Upper lobe of left lung (tissue), 6 donors: ENCODE measurements around the gene ODF4. TPM values are rescaled to one million over a fixed set of nuclear protein-coding genes. Genes with fewer than 3 reads are reported as not detected.
"Not testable (repeated sequence)": the region's sequence is repeated elsewhere in the genome, so short reads cannot be mapped to it uniquely, and the experiment has no call there.

Experiments used
- ATAC-seq, 2 donors: fragments of 200-7000 bp; cut with Tn5 transposase; one replicate each; pipeline ENCODE4 v1.9.1; 2022; ENCODE audit warnings: mild to moderate bottlenecking in 2 of 2, moderate library complexity in 2 of 2; ENCODE audit not compliant: low FRiP score in 2 of 2
- DNase-seq, 2 donors: peaks; one replicate each; pipeline ENCODE4 v3.0.0-alpha.2; 2019 to 2020
- H3K27ac ChIP-seq, 4 donors: fragments of 200-600 bp; sonication (generic); one replicate each; pipeline ENCODE4 v1.5.1; 2016 to 2019
- H3K27me3 ChIP-seq, 4 donors: fragments of 200-600 bp; sonication (generic); one replicate each; pipeline ENCODE4 v1.5.1; 2017 to 2019
- H3K36me3 ChIP-seq, 4 donors: fragments of 200-600 bp; sonication (generic); one replicate each; pipeline ENCODE4 v1.5.1; 2016 to 2019
- H3K4me1 ChIP-seq, 4 donors: fragments of 200-600 bp; sonication (generic); one replicate each; pipeline ENCODE4 v1.5.1; 2018 to 2019
- H3K4me3 ChIP-seq, 4 donors: fragments of 200-600 bp; sonication (generic); one replicate each; pipeline ENCODE4 v1.5.1; 2017 to 2019; ENCODE audit warnings: mild to moderate bottlenecking in 2 of 4, moderate library complexity in 1 of 4
- H3K9me3 ChIP-seq, 4 donors: fragments of 200-600 bp; sonication (generic); one replicate each; pipeline ENCODE4 v1.5.1; 2018 to 2019
- EP300 ChIP-seq, 4 donors: sonication (generic); formaldehyde crosslinking; IDR thresholded peaks; one replicate each; pipeline ENCODE4 v1.5.1; 2017; ENCODE audit warnings: antibody characterized with exemption in 4 of 4, control low read depth in 2 of 4
- POLR2A ChIP-seq, 4 donors: fragments of 450-650 bp; IDR thresholded peaks; one replicate each; pipeline ENCODE4 v1.5.1; 2016 to 2017; ENCODE audit warnings: antibody characterized with exemption in 4 of 4, mild to moderate bottlenecking in 2 of 4
- POLR2AphosphoS5 ChIP-seq, 2 donors: sonication (generic); formaldehyde crosslinking; IDR thresholded peaks; one replicate each; pipeline ENCODE4 v1.5.1; 2017; ENCODE audit warnings: antibody characterized with exemption in 2 of 2
- WGBS, 2 donors: methylation state at CpG; one replicate each; pipeline ENCODE4 v1.1.5; 2017 to 2018; 5-methylcytosine and 5-hydroxymethylcytosine counted together
- total RNA-seq, 6 donors: library from RNA; depleted of rRNA in 4 of 6; stranded (reverse); fragments of >200 nt in 4 of 6; gene quantifications; one replicate each; pipeline versions ENCODE4 v1.1.0 to v1.2.1, GENCODE V29; 2016 to 2021
- TF ChIP-seq, protein P1 (sequence below), 6 experiments: fragments of 450-650 bp in 4 of 6; fragments of 200-600 bp in 2 of 6; sonication (generic) in 2 of 6; IDR thresholded peaks; one replicate each; pipeline ENCODE4 v1.5.1; 2016 to 2019; ENCODE audit warnings: antibody characterized with exemption in 6 of 6
- donor health status: DM: no; HTN: no; CAD: no; lungs with moderate emphysema.
- donor health status: DM: no; HTN: yes; CAD: no; lungs with severe emphysema.

Gene ODF4
- total RNA-seq, 6 donors from 2014 or later = not detected

DNA sequence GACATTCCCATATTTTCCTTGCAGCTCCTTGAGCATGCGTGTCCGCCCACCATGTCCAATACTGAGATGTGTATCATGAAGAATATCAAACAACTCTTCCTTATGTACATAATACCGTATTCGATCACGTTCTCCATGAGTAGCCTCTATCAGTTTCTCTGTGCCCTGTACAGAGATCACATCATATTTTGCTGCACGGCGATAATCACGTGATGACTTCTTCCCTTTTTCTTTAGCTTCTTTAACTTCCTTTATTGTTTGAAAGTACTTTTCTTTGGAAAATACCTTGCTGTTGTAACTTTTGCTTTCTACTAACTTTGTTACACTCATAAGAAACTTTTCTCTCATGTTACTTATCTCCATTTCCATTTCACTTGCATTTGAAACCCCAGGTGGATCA, 30.3 kb downstream of the ODF4 start:
- H3K36me3 ChIP-seq = peaks cover 4 to 28% (median 8%) of the 10 kb centered on the region in 4 donors
- DNase-seq (no peak), ATAC-seq (no peak)
- 79 to 83% methylated on average over 8 of the region's 8 CpGs for WGBS, 2 donors
- no peak overlapping the region for H3K4me3 ChIP-seq
- TF ChIP-seq POLR2A (IDR thresholded peaks at IDR 0.05) (no peak), POLR2AphosphoS5 (IDR thresholded peaks at IDR 0.05) (no peak), EP300 (IDR thresholded peaks at IDR 0.05) (no peak)
- TF ChIP-seq, protein P1, sequence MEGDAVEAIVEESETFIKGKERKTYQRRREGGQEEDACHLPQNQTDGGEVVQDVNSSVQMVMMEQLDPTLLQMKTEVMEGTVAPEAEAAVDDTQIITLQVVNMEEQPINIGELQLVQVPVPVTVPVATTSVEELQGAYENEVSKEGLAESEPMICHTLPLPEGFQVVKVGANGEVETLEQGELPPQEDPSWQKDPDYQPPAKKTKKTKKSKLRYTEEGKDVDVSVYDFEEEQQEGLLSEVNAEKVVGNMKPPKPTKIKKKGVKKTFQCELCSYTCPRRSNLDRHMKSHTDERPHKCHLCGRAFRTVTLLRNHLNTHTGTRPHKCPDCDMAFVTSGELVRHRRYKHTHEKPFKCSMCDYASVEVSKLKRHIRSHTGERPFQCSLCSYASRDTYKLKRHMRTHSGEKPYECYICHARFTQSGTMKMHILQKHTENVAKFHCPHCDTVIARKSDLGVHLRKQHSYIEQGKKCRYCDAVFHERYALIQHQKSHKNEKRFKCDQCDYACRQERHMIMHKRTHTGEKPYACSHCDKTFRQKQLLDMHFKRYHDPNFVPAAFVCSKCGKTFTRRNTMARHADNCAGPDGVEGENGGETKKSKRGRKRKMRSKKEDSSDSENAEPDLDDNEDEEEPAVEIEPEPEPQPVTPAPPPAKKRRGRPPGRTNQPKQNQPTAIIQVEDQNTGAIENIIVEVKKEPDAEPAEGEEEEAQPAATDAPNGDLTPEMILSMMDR (IDR thresholded peaks at IDR 0.05) = no peak
- H3K4me1 ChIP-seq = peaks cover 4 to 9% (median 7%) of the 10 kb centered on the region in 4 donors
- no peaks in the 10 kb centered on the region for H3K27me3 ChIP-seq
- H3K27ac ChIP-seq = no peak overlapping the region
- H3K9me3 ChIP-seq = no peaks in the 10 kb centered on the region

DNA sequence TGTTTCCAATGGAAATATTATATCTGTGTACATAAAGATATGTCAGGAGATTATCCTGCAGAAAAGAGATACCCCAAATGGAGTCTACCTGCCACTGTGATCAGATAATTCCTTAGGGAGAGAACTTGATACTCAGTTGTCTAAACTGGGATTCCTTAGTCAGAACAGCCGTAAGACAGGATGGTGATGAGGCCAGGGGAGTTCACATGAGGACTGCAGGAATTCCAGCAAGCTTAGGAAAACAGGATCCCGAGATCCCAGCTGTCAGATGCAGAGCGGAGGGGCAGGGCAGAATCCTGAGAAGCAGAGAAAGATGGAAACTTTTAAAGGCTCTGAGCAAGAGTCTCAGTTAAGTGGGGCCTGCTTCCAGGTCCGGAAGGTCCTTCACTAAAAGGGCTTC, 32.1 kb downstream of the ODF4 start:
- no peak for DNase-seq
- peaks cover 11 to 16% (median 15%) of the 10 kb centered on the region in 4 donors for H3K4me1 ChIP-seq
- H3K36me3 ChIP-seq = peaks cover 4 to 28% (median 9%) of the 10 kb centered on the region in 4 donors
- no peak overlapping the region for H3K4me3 ChIP-seq
- no peaks in the 10 kb centered on the region for H3K9me3 ChIP-seq
- no peak for ATAC-seq
- no peaks in the 10 kb centered on the region for H3K27me3 ChIP-seq
- TF ChIP-seq POLR2A (IDR thresholded peaks at IDR 0.05) = no peak
- TF ChIP-seq EP300 (IDR thresholded peaks at IDR 0.05) = no peak
- no peak for TF ChIP-seq POLR2AphosphoS5 (IDR thresholded peaks at IDR 0.05)
- TF ChIP-seq, protein P1 (IDR thresholded peaks at IDR 0.05) = no peak
- no peak overlapping the region for H3K27ac ChIP-seq
- 62 to 80% methylated on average over 4 of the region's 4 CpGs for WGBS, 2 donors

DNA sequence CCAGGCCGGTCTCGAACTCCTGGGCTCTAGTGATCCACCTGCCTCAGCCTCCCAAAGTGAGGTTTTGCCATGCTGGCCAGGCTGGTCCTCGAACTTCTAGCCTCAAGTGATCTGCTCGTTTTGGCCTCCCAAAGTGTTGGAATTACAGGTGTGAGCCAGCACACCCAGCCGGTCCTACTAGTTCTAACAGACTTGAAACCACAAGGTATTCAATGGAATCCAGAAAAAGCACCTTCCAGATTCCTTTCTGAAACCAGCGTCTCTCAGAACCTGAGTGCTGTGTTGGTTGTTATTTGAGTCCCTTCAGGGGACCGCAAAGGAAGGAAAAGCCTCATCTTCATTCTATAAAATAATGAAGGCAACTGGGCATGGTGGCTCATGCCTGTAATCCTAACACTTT, 32.8 kb downstream of the ODF4 start:
- Histone ChIP-seq H3K4me3 (no peak overlapping the region), H3K4me1 (peaks cover 15 to 21% (median 19%) of the 10 kb centered on the region in 4 donors), H3K27ac (no peak overlapping the region), H3K9me3 (no peaks in the 10 kb centered on the region), H3K27me3 (no peaks in the 10 kb centered on the region), H3K36me3 (peaks cover 4 to 34% (median 15%) of the 10 kb centered on the region in 4 donors)
- DNase-seq (no peak), ATAC-seq (no peak)
- 81 to 87% methylated on average over 7 of the region's 7 CpGs for WGBS, 2 donors
- TF ChIP-seq EP300 (IDR thresholded peaks at IDR 0.05) (no peak), POLR2AphosphoS5 (IDR thresholded peaks at IDR 0.05) (no peak)
- TF ChIP-seq, protein P1 (IDR thresholded peaks at IDR 0.05) = no peak

DNA sequence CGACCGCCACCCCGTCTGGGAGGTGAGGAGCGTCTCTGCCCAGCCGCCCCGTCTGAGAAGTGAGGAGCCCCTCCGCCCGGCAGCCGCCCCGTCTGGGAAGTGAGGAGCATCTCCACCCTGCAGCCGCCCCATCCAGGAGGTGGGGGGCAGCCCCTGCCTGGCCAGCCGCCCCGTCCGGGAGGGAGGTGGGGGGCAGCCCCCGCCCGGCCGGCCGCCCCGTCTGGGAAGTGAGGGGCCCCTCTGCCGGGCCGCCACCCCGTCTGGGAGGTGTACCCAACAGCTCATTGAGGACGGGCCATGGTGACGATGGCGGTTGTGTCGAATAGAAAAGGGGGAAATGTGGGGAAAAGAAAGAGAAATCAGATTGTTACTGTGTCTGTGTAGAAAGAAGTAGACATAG, 34.2 kb downstream of the ODF4 start:
- not testable (repeated sequence) for ATAC-seq

DNA sequence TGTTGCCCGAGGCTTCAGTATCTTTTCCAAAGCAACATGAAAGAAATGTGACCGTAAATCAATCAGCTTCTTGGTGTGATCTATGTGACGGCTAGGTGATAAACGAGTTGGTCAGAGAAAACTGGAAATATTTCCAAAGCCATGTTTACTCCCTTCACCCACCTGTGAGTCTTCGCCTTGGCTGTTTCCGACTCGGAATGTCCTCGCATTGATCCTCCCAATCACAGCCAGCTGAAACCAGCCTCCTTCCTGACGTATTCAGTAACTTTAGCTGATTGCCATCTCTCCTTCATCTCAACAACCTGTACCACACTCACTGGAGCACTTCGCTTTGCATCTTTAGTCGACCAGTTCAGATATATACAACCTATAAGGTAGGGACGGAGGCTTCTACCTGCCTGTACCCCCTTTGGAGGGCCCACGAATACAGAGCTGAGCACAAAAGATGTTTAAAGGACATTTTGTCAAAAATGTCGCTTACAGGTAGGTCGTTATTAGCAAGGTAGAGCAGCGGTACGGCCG, 36.2 kb downstream of the ODF4 start:
- H3K27ac ChIP-seq = peak overlapping the region; percentile 81 to 93 (median 88)
- H3K4me3 ChIP-seq = peak overlapping the region; percentile 23 to 88 (median 82)
- H3K27me3 ChIP-seq = no peaks in the 10 kb centered on the region
- peaks cover 24 to 44% (median 40%) of the 10 kb centered on the region in 4 donors for H3K36me3 ChIP-seq
- no peak for DNase-seq
- WGBS, 2 donors = 19 to 26% methylated on average over 18 of the region's 18 CpGs
- TF ChIP-seq, protein P1 (IDR thresholded peaks at IDR 0.05) = no peak
- no peak for TF ChIP-seq POLR2AphosphoS5 (IDR thresholded peaks at IDR 0.05)
- TF ChIP-seq EP300 (IDR thresholded peaks at IDR 0.05) = no peak
- TF ChIP-seq POLR2A (IDR thresholded peaks at IDR 0.05) = no peak
- no peaks in the 10 kb centered on the region for H3K9me3 ChIP-seq
- peak; percentile 6 to 58 for ATAC-seq
- H3K4me1 ChIP-seq = peaks cover 27 to 31% (median 28%) of the 10 kb centered on the region in 4 donors

More for the DNA sequence above, 34.2 kb downstream of the ODF4 start:
- not testable (repeated sequence) for H3K9me3 ChIP-seq, H3K4me3 ChIP-seq, H3K27ac ChIP-seq, H3K27me3 ChIP-seq
- peaks cover 10 to 40% (median 27%) of the 10 kb centered on the region in 4 donors for H3K36me3 ChIP-seq
- peaks cover 17 to 21% (median 19%) of the 10 kb centered on the region in 4 donors for H3K4me1 ChIP-seq
- WGBS, 2 donors = 95% methylated on average over 20 to 26 of the region's 26 CpGs
- peak in 1 of 2 donors; percentile 78 for DNase-seq
